Neuronal stem cell (in vitro differentiated cells): ENCODE data around the gene AP2A1. TPM values are rescaled to one million over a fixed set of nuclear protein-coding genes. Genes with fewer than 3 reads are reported as not detected.
"Not testable (repeated sequence)": the region's sequence is repeated elsewhere in the genome, so short reads cannot be mapped to it uniquely, and the experiment has no call there.

Source experiments
- DNase-seq: peaks from one replicate; pipeline ENCODE4 v3.0.0-alpha.2; 2013; ENCODE audit warnings: low spot score
- H2AFZ ChIP-seq: one replicate; pipeline ENCODE4 v1.6.1; 2013; ENCODE audit warnings: mild to moderate bottlenecking, low read length, inconsistent platforms
- H2AK5ac ChIP-seq: 2 replicates; pipeline ENCODE4 v1.6.1; 2013; ENCODE audit warnings: low read depth, mild to moderate bottlenecking, inconsistent platforms, low read length, moderate library complexity, mixed read lengths
- H2BK120ac ChIP-seq: 2 replicates; pipeline ENCODE4 v1.6.1; 2013; ENCODE audit warnings: low read depth, mild to moderate bottlenecking, inconsistent platforms, low read length, moderate library complexity, mixed read lengths
- H2BK12ac ChIP-seq: one replicate; pipeline ENCODE4 v1.6.1; 2013; ENCODE audit warnings: low read length, inconsistent platforms
- H2BK15ac ChIP-seq: 2 replicates; pipeline ENCODE4 v1.6.1; 2013; ENCODE audit warnings: mild to moderate bottlenecking, low read length, inconsistent platforms, mixed read lengths
- H2BK5ac ChIP-seq: one replicate; pipeline ENCODE4 v1.6.1; 2013; ENCODE audit warnings: inconsistent platforms, mild to moderate bottlenecking, low read length, moderate library complexity
- H3K14ac ChIP-seq: one replicate; pipeline ENCODE4 v1.6.1; 2013; ENCODE audit warnings: low read length, inconsistent platforms
- H3K18ac ChIP-seq: 2 replicates; pipeline ENCODE4 v1.6.1; 2013; ENCODE audit warnings: low read length, inconsistent platforms
- H3K23ac ChIP-seq: 2 replicates; pipeline ENCODE4 v1.6.1; 2013; ENCODE audit warnings: low read depth, mild to moderate bottlenecking, mixed read lengths, low read length, inconsistent platforms; ENCODE audit not compliant: poor library complexity
- H3K27ac ChIP-seq: replicated peaks from 3 replicates; pipeline ENCODE4 v1.5.1; 2013; ENCODE audit warnings: low read length, inconsistent platforms
- H3K27me3 ChIP-seq, 3 experiments: 2 replicates each; pipeline ENCODE4 v1.6.1; 2013; ENCODE audit warnings: low read length in 3 of 3, mild to moderate bottlenecking in 2 of 3, inconsistent platforms in 1 of 3, low read depth in 1 of 3, mixed read lengths in 1 of 3, moderate library complexity in 1 of 3; ENCODE audit not compliant: control insufficient read depth in 3 of 3, insufficient read depth in 3 of 3
- H3K36me3 ChIP-seq, 2 donors: replicated peaks in 1 of 2; 2 replicates each; pipeline ENCODE4 v1.6.1; 2013; ENCODE audit warnings: low read length in 2 of 2; ENCODE audit not compliant: control insufficient read depth in 2 of 2, insufficient read depth in 2 of 2
- H3K4ac ChIP-seq: 2 replicates; pipeline ENCODE4 v1.6.1; 2013; ENCODE audit warnings: inconsistent platforms, mild to moderate bottlenecking, low read length, moderate library complexity
- H3K4me1 ChIP-seq, 2 donors: 1 replicate in 1 of 2; 2 replicates in 1 of 2; pipeline ENCODE4 v1.6.1; 2013; ENCODE audit warnings: low read length in 2 of 2, low read depth in 1 of 2; ENCODE audit not compliant: control insufficient read depth in 2 of 2, insufficient read depth in 1 of 2
- H3K4me2 ChIP-seq: one replicate; pipeline ENCODE4 v1.6.1; 2013; ENCODE audit warnings: mild to moderate bottlenecking, low read length, inconsistent platforms; ENCODE audit not compliant: insufficient read depth, poor library complexity, severe bottlenecking
- H3K4me3 ChIP-seq, 2 donors: 2 replicates each; pipeline ENCODE4 v1.5.1; 2013; ENCODE audit warnings: low read length in 2 of 2, mild to moderate bottlenecking in 2 of 2, inconsistent platforms in 1 of 2, moderate library complexity in 1 of 2
- H3K79me1 ChIP-seq: one replicate; pipeline ENCODE4 v1.6.1; 2013; ENCODE audit warnings: low read depth, mild to moderate bottlenecking, inconsistent platforms, low read length, moderate library complexity
- H3K9ac ChIP-seq: one replicate; pipeline ENCODE4 v1.6.1; 2013; ENCODE audit warnings: mild to moderate bottlenecking, low read depth, low read length, inconsistent platforms; ENCODE audit not compliant: poor library complexity
- H3K9me3 ChIP-seq, 2 donors: replicated peaks in 1 of 2; 2 replicates each; pipeline versions ENCODE3 to v1.6.1; 2013; ENCODE audit warnings: low read length in 2 of 2, mild to moderate bottlenecking in 2 of 2, inconsistent platforms in 1 of 2, low read depth in 1 of 2, mixed read lengths in 1 of 2, moderate library complexity in 1 of 2; ENCODE audit not compliant: control insufficient read depth in 2 of 2, insufficient read depth in 1 of 2
- H4K8ac ChIP-seq: one replicate; pipeline ENCODE4 v1.6.1; 2013; ENCODE audit warnings: low read depth, mild to moderate bottlenecking, inconsistent platforms, low read length, moderate library complexity
- H4K91ac ChIP-seq: one replicate; pipeline ENCODE4 v1.6.1; 2013; ENCODE audit warnings: low read length, low read depth, mild to moderate bottlenecking, inconsistent platforms; ENCODE audit not compliant: poor library complexity
- WGBS, 2 donors: extraction: QIAGEN DNeasy Blood & Tissue Kit; methylation state at CpG; one replicate each; pipeline ENCODE4 v1.1.7; 2013; ENCODE audit warnings: missing lambda C conversion rate in 2 of 2, mixed read lengths in 1 of 2; ENCODE audit not compliant: insufficient read length in 2 of 2, insufficient replicate concordance in 1 of 2; ENCODE audit errors: extremely low coverage in 2 of 2; 5-methylcytosine and 5-hydroxymethylcytosine counted together
- polyA plus RNA-seq, 2 experiments: library from polyadenylated mRNA; stranded (reverse); fragments of 200-250 nt; gene quantifications; one replicate each; pipeline ENCODE4 v1.2.3, GENCODE V29; 2013

AP2A1 gene
- 65.3 TPM for polyA plus RNA-seq (2013, experiment 1 of 2)
- 66.4 TPM for polyA plus RNA-seq (2013, experiment 2 of 2)

DNA sequence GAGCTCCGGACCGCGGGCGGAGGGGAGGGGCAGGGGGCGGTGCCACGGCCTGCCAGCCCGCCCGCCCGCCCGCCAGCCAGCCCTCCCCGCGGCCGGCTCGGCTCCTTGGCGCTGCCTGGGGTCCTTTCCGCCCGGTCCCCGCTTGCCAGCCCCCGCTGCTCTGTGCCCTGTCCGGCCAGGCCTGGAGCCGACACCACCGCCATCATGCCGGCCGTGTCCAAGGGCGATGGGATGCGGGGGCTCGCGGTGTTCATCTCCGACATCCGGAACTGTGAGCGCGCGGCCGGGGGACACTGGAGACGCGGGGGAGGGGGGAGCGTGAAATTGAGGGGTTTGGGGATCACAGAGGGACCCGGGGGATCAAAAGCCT lies at the start of gene AP2A1:
Gene AP2A1 (plus strand): TSS at position 72 of the 370 bp plus-strand sequence. CDS start 133 bp downstream, at position 205.
- Histone ChIP-seq H3K4me2 (peak within 1 kb of the TSS; percentile 81), H3K23ac (peak within 1 kb of the TSS; percentile 90), H3K36me3 (peaks cover 0 to 16% of the 10 kb centered on the region in 2 donors), H3K14ac (peak within 1 kb of the TSS; percentile 91), H2BK15ac (no peak within 1 kb of the TSS), H4K91ac (no peak within 1 kb of the TSS), H4K8ac (peak within 1 kb of the TSS; percentile 27), H3K27me3 (no peaks in the 10 kb centered on the region), H3K79me1 (peaks cover 9% of the 10 kb centered on the region), H2BK5ac (peak within 1 kb of the TSS; percentile 31), H3K18ac (peak within 1 kb of the TSS; percentile 99), H2AK5ac (peak within 1 kb of the TSS; percentile 51), H2AFZ (peak within 1 kb of the TSS; percentile 86), H3K9ac (peak within 1 kb of the TSS; percentile 97), H3K27ac (peak within 1 kb of the TSS; percentile 98), H2BK12ac (no peak within 1 kb of the TSS), H2BK120ac (no peak within 1 kb of the TSS), H3K4me1 (peaks cover 11 to 14% of the 10 kb centered on the region in 2 donors), H3K4ac (no peak within 1 kb of the TSS), H3K9me3 (no peaks in the 10 kb centered on the region), H3K4me3 (peak within 1 kb of the TSS; percentile 77 to 99)
- no CpG with 5 or more reads among the region's 38 CpGs for WGBS, 2 donors
- DNase-seq = no peak

DNA sequence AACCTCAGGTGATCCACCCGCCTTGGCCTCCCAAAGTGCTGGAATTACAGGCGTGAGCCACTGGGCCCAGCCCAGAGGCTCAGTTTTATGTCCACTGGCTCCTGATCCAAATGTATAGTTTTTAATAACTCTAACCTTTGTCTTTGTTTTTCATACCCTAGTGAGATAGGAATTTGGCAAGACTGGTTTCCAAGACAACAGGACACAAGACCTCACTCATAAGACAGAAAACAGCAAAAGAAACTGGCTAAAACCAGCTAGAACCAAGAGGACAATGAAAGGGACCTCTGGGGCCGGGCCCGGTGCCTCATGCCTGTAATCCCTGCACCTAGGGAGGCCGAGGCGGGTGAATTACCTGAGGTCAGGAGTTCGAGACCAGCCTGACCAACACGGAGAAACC lies 48.3 kb upstream of the AP2A1 start:
- H3K18ac ChIP-seq = no peak overlapping the region
- H2AFZ ChIP-seq = peak overlapping the region; percentile 53
- no peak overlapping the region for H3K4me3 ChIP-seq
- no peak overlapping the region for H2AK5ac ChIP-seq
- no peak overlapping the region for H2BK15ac ChIP-seq
- H3K4ac ChIP-seq = no peak overlapping the region
- H2BK120ac ChIP-seq = no peak overlapping the region
- no peaks in the 10 kb centered on the region for H3K27me3 ChIP-seq
- peaks cover 3 to 6% of the 10 kb centered on the region in 2 donors for H3K36me3 ChIP-seq
- no peak overlapping the region for H3K14ac ChIP-seq
- H3K4me2 ChIP-seq = no peak overlapping the region
- H3K23ac ChIP-seq = no peak overlapping the region
- no peaks in the 10 kb centered on the region for H3K79me1 ChIP-seq
- peaks cover 0 to 4% of the 10 kb centered on the region in 2 donors for H3K9me3 ChIP-seq
- no peak overlapping the region for H4K8ac ChIP-seq
- H2BK5ac ChIP-seq = no peak overlapping the region
- no peak overlapping the region for H4K91ac ChIP-seq
- H3K4me1 ChIP-seq = no peaks in the 10 kb centered on the region
- H2BK12ac ChIP-seq = no peak overlapping the region
- no peak overlapping the region for H3K9ac ChIP-seq
- DNase-seq = no peak
- WGBS, 2 donors = no CpG with 5 or more reads among the region's 8 CpGs
- H3K27ac ChIP-seq = no peak overlapping the region

DNA sequence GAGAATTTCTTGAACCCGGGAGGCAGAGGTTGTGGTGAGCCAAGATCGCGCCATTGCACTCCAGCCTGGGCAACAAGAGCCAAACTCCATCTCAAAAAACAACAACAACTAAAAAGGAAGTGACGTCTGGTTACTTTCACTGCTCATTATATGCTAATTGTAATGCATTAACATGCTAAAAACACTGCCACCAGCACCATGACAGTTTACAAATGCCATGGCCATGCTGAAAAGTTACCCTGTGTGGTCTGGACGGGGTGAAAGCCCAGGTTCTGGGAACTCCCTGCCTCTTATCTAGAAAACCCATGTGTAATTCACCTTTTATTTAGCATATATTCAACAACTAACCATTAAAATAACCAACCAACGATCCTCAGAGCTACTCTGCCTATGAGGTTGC lies 47.8 kb upstream of the AP2A1 start:
- no peak overlapping the region for H3K9ac ChIP-seq
- H2BK12ac ChIP-seq = no peak overlapping the region
- H3K27ac ChIP-seq = no peak overlapping the region
- no peak overlapping the region for H2BK5ac ChIP-seq
- H3K18ac ChIP-seq = no peak overlapping the region
- H2BK120ac ChIP-seq = no peak overlapping the region
- no peak overlapping the region for H4K8ac ChIP-seq
- H2AK5ac ChIP-seq = no peak overlapping the region
- no peaks in the 10 kb centered on the region for H3K79me1 ChIP-seq
- peaks cover 0 to 3% of the 10 kb centered on the region in 2 donors for H3K36me3 ChIP-seq
- no peak overlapping the region for H3K23ac ChIP-seq
- H3K4me3 ChIP-seq = no peak overlapping the region
- H3K27me3 ChIP-seq = no peaks in the 10 kb centered on the region
- H2AFZ ChIP-seq = peak overlapping the region; percentile 53
- H3K4ac ChIP-seq = no peak overlapping the region
- no peaks in the 10 kb centered on the region for H3K4me1 ChIP-seq
- no peak overlapping the region for H3K4me2 ChIP-seq
- WGBS, 2 donors = no CpG with 5 or more reads among the region's 6 CpGs
- no peak overlapping the region for H2BK15ac ChIP-seq
- H3K9me3 ChIP-seq = peaks cover 0 to 2% of the 10 kb centered on the region in 2 donors
- no peak overlapping the region for H3K14ac ChIP-seq
- DNase-seq = no peak
- no peak overlapping the region for H4K91ac ChIP-seq

DNA sequence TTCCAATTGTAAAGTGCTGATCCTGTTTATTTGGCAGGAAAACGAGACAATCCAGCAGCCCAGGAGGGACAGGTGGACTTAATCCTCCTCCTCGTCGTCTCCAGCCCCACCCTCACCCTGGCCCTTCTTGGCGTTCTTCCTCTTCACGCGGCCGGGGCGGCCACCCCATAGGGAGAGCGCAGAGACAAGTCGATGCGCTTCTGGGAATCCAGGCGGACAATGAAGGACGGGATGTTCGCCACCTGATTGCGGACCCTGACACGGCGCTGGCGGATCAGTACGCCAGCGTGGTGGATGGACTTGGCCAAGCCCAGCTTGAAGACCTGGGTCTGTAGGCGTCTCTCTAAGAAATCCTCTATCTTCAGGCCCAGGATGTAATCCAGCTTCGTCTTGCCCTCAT lies 47.4 kb upstream of the AP2A1 start:
- not testable (repeated sequence) for H2BK5ac ChIP-seq, H3K4me1 ChIP-seq, H3K4me2 ChIP-seq, H3K14ac ChIP-seq, H3K4me3 ChIP-seq, H3K9ac ChIP-seq, H2BK120ac ChIP-seq, H4K91ac ChIP-seq, H2AFZ ChIP-seq, H2BK12ac ChIP-seq, H2AK5ac ChIP-seq, H3K27me3 ChIP-seq, H3K36me3 ChIP-seq, H4K8ac ChIP-seq, H2BK15ac ChIP-seq, H3K4ac ChIP-seq, H3K23ac ChIP-seq, H3K27ac ChIP-seq, H3K9me3 ChIP-seq, H3K79me1 ChIP-seq, DNase-seq
- H3K18ac ChIP-seq = peak overlapping the region; percentile 11
- WGBS, 2 donors = no CpG with 5 or more reads among the region's 22 CpGs
